Esophagus squamous epithelium (tissue), 5 donors: ENCODE measurements around the gene SVOP. TPM values are rescaled to one million over a fixed set of nuclear protein-coding genes. Genes with fewer than 3 reads are reported as not detected.
"Not testable (repeated sequence)": the region's sequence is repeated elsewhere in the genome, so short reads cannot be mapped to it uniquely, and the experiment has no call there.

ENCODE experiments used
- DNase-seq: peaks from one replicate; lab custom pipeline; 2025; lab: John Stamatoyannopoulos, UW
- H3K27ac ChIP-seq, 4 donors: fragments of 200-600 bp; sonication (generic); one replicate each; pipeline ENCODE4 v1.5.1; 2016 to 2019; ENCODE audit warnings: mild to moderate bottlenecking in 1 of 4
- H3K27me3 ChIP-seq, 4 donors: fragments of 200-600 bp; sonication (generic); 1 replicate in 3 of 4; 2 replicates in 1 of 4; pipeline versions ENCODE4 v1.5.1 to v1.6.0; 2017 to 2021; ENCODE audit warnings: antibody characterized with exemption in 1 of 4
- H3K36me3 ChIP-seq, 3 donors: fragments of 200-600 bp; sonication (generic); one replicate each; pipeline ENCODE4 v1.5.1; 2016 to 2019
- H3K4me1 ChIP-seq, 3 donors: fragments of 200-600 bp; sonication (generic); one replicate each; pipeline ENCODE4 v1.5.1; 2017 to 2019
- H3K4me3 ChIP-seq, 4 donors: fragments of 200-600 bp; sonication (generic); 1 replicate in 3 of 4; 2 replicates in 1 of 4; pipeline ENCODE4 v1.5.1; 2016 to 2019; ENCODE audit warnings: mild to moderate bottlenecking in 2 of 4, moderate library complexity in 1 of 4
- H3K9me3 ChIP-seq, 3 donors: fragments of 200-600 bp; sonication (generic); one replicate each; pipeline ENCODE4 v1.5.1; 2016 to 2019
- POLR2A ChIP-seq, 4 donors: fragments of 450-650 bp; IDR thresholded peaks; one replicate each; pipeline ENCODE4 v1.6.1; 2017; ENCODE audit warnings: antibody characterized with exemption in 4 of 4, mild to moderate bottlenecking in 4 of 4, moderate library complexity in 3 of 4
- WGBS, 2 donors: methylation state at CpG; one replicate each; pipeline ENCODE4 v1.1.5; 2018; 5-methylcytosine and 5-hydroxymethylcytosine counted together
- intact Hi-C: fragments of 100-400 bp; cut with DNase I; formaldehyde crosslinking; loops from one replicate; pipeline ENCODE4 v1.15.0; 2022
- total RNA-seq, 4 donors: library from RNA; depleted of rRNA; stranded (reverse); fragments of >200 nt; gene quantifications; one replicate each; pipeline ENCODE4 v1.1.0, GENCODE V29; 2016
- TF ChIP-seq, protein P1 (sequence below), 6 experiments: fragments of 450-650 bp in 4 of 6; fragments of 200-600 bp in 2 of 6; sonication (generic) in 2 of 6; IDR thresholded peaks; one replicate each; pipeline ENCODE4 v1.5.1; 2016 to 2019; ENCODE audit warnings: antibody characterized with exemption in 6 of 6, mild to moderate bottlenecking in 4 of 6, moderate library complexity in 4 of 6
- donor health status: DM: yes; HTN: yes; CAD: no.

SVOP gene
- total RNA-seq, 4 donors from 2014 or later, result not detected

DNA sequence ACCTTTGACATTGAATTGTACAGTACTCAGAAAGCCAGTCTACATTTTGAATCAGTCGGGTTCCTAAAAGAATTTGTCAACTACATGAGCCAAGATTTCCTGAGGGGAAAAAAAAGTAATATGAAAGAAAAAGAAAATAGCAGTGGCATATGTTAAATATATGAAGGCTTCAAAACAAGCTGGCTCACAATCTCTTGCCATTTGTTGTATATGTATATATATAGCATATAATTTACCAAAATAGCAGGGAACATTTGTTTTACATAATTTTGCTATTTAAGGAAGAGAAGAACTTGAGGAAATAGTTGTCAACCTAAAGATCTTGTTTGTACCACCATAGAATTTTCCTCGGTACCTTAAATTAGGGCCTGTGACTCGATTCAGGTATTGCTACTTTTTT lies 16.9 kb downstream of the SVOP start:
- Histone ChIP-seq H3K9me3 (no peaks in the 10 kb centered on the region), H3K4me3 (no peak overlapping the region), H3K4me1 (no peaks in the 10 kb centered on the region), H3K36me3 (no peaks in the 10 kb centered on the region), H3K27me3 (peaks cover 0 to 8% (median 0%) of the 10 kb centered on the region in 4 donors), H3K27ac (no peak overlapping the region)
- TF ChIP-seq, protein P1, sequence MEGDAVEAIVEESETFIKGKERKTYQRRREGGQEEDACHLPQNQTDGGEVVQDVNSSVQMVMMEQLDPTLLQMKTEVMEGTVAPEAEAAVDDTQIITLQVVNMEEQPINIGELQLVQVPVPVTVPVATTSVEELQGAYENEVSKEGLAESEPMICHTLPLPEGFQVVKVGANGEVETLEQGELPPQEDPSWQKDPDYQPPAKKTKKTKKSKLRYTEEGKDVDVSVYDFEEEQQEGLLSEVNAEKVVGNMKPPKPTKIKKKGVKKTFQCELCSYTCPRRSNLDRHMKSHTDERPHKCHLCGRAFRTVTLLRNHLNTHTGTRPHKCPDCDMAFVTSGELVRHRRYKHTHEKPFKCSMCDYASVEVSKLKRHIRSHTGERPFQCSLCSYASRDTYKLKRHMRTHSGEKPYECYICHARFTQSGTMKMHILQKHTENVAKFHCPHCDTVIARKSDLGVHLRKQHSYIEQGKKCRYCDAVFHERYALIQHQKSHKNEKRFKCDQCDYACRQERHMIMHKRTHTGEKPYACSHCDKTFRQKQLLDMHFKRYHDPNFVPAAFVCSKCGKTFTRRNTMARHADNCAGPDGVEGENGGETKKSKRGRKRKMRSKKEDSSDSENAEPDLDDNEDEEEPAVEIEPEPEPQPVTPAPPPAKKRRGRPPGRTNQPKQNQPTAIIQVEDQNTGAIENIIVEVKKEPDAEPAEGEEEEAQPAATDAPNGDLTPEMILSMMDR (IDR thresholded peaks at IDR 0.05), result no peak
- no peak for TF ChIP-seq POLR2A (IDR thresholded peaks at IDR 0.05)
- intact Hi-C loops, result no loop called here
- WGBS, 2 donors, result 55 to 58% methylated on average over 3 of the region's 3 CpGs
- DNase-seq, result no peak

DNA sequence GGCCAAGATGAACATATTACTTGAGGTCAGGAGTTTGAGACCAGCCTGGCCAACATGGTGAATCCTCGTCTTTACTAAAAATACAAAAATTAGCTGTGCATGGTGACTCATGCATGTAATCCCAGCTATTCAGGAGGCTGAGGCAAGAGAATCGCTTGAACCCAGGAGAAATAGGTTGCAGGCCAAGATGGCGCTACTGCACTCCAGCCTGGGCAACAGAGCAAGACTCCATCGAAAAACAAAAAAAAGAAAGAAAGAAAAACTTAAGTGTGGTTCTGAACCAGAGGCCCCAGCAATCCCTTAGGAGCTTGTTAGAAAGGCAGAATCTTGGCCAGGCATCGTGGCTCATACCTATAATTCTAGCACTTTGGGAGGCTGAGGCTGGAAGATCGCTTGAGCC lies 24.5 kb downstream of the SVOP start:
- intact Hi-C loops, result no loop called here
- no peak for DNase-seq
- Histone ChIP-seq H3K9me3 (no peaks in the 10 kb centered on the region), H3K4me3 (no peak overlapping the region), H3K4me1 (no peaks in the 10 kb centered on the region), H3K27ac (no peak overlapping the region), H3K36me3 (no peaks in the 10 kb centered on the region), H3K27me3 (peaks cover 0 to 19% (median 0%) of the 10 kb centered on the region in 4 donors)
- TF ChIP-seq, protein P1 (IDR thresholded peaks at IDR 0.05), result no peak
- TF ChIP-seq POLR2A (IDR thresholded peaks at IDR 0.05), result no peak
- 79 to 84% methylated on average over 6 of the region's 6 CpGs for WGBS, 2 donors

DNA sequence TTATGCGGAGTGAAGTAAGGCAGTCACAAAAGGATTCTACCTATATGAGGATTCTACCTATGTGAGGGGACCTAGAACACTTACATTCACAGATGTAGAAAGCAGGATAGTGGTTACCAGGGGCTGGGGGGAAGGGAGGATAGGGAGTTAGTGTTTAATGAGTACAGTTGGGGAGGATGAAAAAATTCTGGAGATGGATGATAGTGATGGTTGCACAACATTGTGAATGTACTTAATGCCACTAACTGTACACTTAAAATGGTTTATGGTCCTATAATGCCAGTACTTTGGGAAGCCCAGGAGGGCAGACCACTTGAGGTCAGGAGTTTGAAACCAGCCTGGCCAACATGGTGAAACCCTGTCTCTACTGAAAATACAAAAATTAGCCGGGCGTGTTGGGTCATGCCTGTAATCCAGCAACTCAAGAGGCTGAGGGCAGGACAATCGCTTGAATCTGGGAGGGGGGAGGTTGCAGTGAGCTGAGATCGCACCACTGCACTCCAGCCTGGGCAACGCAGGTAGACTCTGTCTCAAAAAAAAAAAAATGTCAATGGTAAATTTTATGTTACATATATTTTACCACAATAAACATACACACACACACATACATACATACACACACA lies 25.4 kb downstream of the SVOP start:
- H3K9me3 ChIP-seq, result no peaks in the 10 kb centered on the region
- intact Hi-C loops, result no loop called here
- H3K36me3 ChIP-seq, result no peaks in the 10 kb centered on the region
- no peak for TF ChIP-seq POLR2A (IDR thresholded peaks at IDR 0.05)
- peaks cover 0 to 26% (median 0%) of the 10 kb centered on the region in 4 donors for H3K27me3 ChIP-seq
- no peaks in the 10 kb centered on the region for H3K4me1 ChIP-seq
- no peak overlapping the region for H3K27ac ChIP-seq
- H3K4me3 ChIP-seq, result no peak overlapping the region
- no peak for DNase-seq
- 57 to 81% methylated on average over 6 of the region's 6 CpGs for WGBS, 2 donors

DNA sequence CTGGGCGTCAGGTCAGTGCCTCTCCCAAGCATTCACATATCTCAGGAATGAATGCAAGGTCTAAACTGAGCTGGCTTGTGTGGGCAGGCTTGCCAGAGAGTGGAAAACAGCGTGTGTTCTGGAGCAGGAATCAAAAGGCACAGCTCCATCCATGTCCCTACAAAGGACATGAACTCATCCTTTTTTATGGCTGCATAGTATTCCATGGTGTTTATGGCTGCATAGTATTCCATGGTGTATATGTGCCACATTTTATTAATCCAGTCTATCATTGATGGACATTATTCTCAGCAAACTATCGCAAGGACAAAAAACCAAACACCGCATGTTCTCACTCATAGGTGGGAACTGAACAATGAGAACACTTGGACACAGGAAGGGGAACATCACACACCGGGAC lies 30.8 kb downstream of the SVOP start:
- DNase-seq, H3K4me3 ChIP-seq, H3K4me1 ChIP-seq, intact Hi-C loops, H3K27ac ChIP-seq, H3K9me3 ChIP-seq, H3K36me3 ChIP-seq: not testable (repeated sequence)
- peaks cover 0 to 23% (median 0%) of the 10 kb centered on the region in 4 donors for H3K27me3 ChIP-seq
- 40 to 55% methylated on average over 4 to 5 of the region's 5 CpGs for WGBS, 2 donors

DNA sequence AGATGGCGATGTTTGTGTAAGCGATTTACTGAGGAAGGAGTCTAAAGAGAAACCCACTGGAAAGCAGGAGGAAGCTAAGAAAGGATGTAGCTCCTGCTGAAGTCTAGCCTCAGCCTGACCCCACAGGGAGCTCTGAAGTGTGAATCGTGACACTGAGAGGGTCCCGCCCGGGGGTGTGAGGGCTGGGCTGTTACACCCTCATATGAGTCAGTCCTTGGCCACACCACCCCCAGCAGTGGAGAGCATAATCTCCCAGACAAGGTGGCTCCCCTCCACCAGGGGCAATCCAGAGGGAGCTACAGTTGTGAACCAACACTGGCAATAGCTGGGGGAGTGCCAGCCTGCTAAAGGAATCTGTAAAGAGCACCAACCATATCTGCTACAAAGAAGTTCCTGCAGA lies 31.5 kb downstream of the SVOP start:
- Histone ChIP-seq H3K9me3 (no peaks in the 10 kb centered on the region), H3K27me3 (peaks cover 0 to 17% (median 0%) of the 10 kb centered on the region in 4 donors), H3K4me3 (no peak overlapping the region), H3K36me3 (no peaks in the 10 kb centered on the region), H3K27ac (no peak overlapping the region), H3K4me1 (no peaks in the 10 kb centered on the region)
- TF ChIP-seq, protein P1 (IDR thresholded peaks at IDR 0.05), result no peak
- TF ChIP-seq POLR2A (IDR thresholded peaks at IDR 0.05), result no peak
- 37 to 45% methylated on average over 5 of the region's 5 CpGs for WGBS, 2 donors
- intact Hi-C loops, result no loop called here
- DNase-seq, result no peak

DNA sequence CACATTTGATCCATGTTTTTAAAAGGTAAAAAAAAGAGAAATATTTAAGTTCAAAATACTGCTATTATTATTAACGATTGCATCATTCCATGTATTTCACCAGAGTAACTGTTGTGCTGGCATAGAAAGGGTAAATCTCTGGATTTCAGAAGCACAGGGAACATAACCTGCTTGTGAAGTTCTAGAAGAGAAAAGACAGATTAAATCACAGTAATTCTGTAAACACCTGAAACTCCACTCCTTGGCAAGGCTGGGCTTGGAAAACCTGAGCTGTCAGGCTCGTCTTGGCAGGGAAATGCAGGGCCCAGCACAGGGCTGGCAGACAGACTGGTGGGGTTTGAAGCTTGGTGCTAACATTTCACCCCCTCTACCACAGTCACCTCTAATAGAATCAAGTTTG lies 35.1 kb downstream of the SVOP start:
- intact Hi-C loops, result no loop called here
- Histone ChIP-seq H3K27ac (no peak overlapping the region), H3K9me3 (no peaks in the 10 kb centered on the region), H3K4me3 (no peak overlapping the region), H3K4me1 (no peaks in the 10 kb centered on the region), H3K36me3 (no peaks in the 10 kb centered on the region), H3K27me3 (peaks cover 0 to 2% (median 0%) of the 10 kb centered on the region in 4 donors)
- TF ChIP-seq POLR2A (IDR thresholded peaks at IDR 0.05), result no peak
- TF ChIP-seq, protein P1 (IDR thresholded peaks at IDR 0.05), result no peak
- no peak for DNase-seq
- WGBS, 2 donors, result 20 to 32% methylated on average over 1 to 2 of the region's 2 CpGs
